Endodermal cell (in vitro differentiated cells): ENCODE results near the gene ARHGEF11. TPM values are rescaled to one million over a fixed set of nuclear protein-coding genes. Genes with fewer than 3 reads are reported as not detected.
A peak's percentile ranks its signal among the peaks of the same experiment; 100 is the strongest.

Experiments
- DNase-seq: peaks from one replicate; pipeline ENCODE4 v3.0.0-alpha.2; 2017
- H3K27ac ChIP-seq: 2 replicates; pipeline ENCODE4 v1.5.1; 2013; ENCODE audit warnings: mild to moderate bottlenecking, low read depth, low read length, moderate library complexity
- H3K27me3 ChIP-seq: 2 replicates; pipeline ENCODE4 v1.6.1; 2013; ENCODE audit warnings: mild to moderate bottlenecking, low read length, moderate library complexity; ENCODE audit not compliant: insufficient read depth, control insufficient read depth, poor library complexity, severe bottlenecking
- H3K36me3 ChIP-seq: 2 replicates; pipeline ENCODE4 v1.7.0; 2013; ENCODE audit warnings: mild to moderate bottlenecking, low read length, moderate library complexity; ENCODE audit not compliant: control insufficient read depth, insufficient read depth
- H3K4me1 ChIP-seq: one replicate; pipeline ENCODE4 v1.7.0; 2013; ENCODE audit warnings: low read length; ENCODE audit not compliant: control insufficient read depth, insufficient read depth
- H3K4me3 ChIP-seq: 2 replicates; pipeline ENCODE4 v1.5.1; 2013; ENCODE audit warnings: mild to moderate bottlenecking, low read length, moderate library complexity
- H3K9ac ChIP-seq: 2 replicates; pipeline ENCODE4 v1.6.1; 2013; ENCODE audit warnings: mild to moderate bottlenecking, low read length, moderate library complexity; ENCODE audit not compliant: poor library complexity, severe bottlenecking; ENCODE audit errors: extremely low read depth
- H3K9me3 ChIP-seq: 2 replicates; pipeline ENCODE4 v1.6.1; 2013; ENCODE audit warnings: mild to moderate bottlenecking, low read length, moderate library complexity; ENCODE audit not compliant: control insufficient read depth
- H3K27ac Mint-ChIP-seq: 2 replicates; pipeline ENCODE4 v1.8.0; 2020; ENCODE audit warnings: mixed read lengths
- H3K27me3 Mint-ChIP-seq: 2 replicates; pipeline ENCODE4 v1.8.0; 2021; ENCODE audit warnings: mild to moderate bottlenecking, mixed read lengths; ENCODE audit not compliant: insufficient read depth
- H3K36me3 Mint-ChIP-seq: 2 replicates; pipeline ENCODE4 v1.8.0; 2020; ENCODE audit warnings: low read depth, mixed read lengths
- H3K4me1 Mint-ChIP-seq: 2 replicates; pipeline ENCODE4 v1.8.0; 2020; ENCODE audit warnings: mixed read lengths
- H3K4me3 Mint-ChIP-seq: 2 replicates; pipeline ENCODE4 v1.8.0; 2020; ENCODE audit warnings: mild to moderate bottlenecking, moderate library complexity, mixed read lengths
- H3K9me3 Mint-ChIP-seq: 2 replicates; pipeline ENCODE4 v1.8.0; 2020; ENCODE audit warnings: mild to moderate bottlenecking, mixed read lengths
- CTCF ChIP-seq: fragments of 200-600 bp; sonication (generic); conservative IDR thresholded peaks from 2 replicates; pipeline ENCODE4 v1.5.0; 2021; ENCODE audit warnings: antibody characterized with exemption, mild to moderate bottlenecking
- whole genome bisulfite sequencing, 2 experiments: methylation state at CpG; one replicate each; pipeline versions ENCODE4 v1.1.5 to v1.1.7; 2013; ENCODE audit warnings: missing lambda C conversion rate in 2 of 2, mixed read lengths in 1 of 2; ENCODE audit not compliant: insufficient coverage in 1 of 2, insufficient read length in 1 of 2; 5-methylcytosine and 5-hydroxymethylcytosine counted together
- total RNA-seq, 2 donors: library from RNA; stranded (reverse); fragmentation: NEBNext Ultra II Directional in 1 of 2; extraction: Animal tissue kit (Norgen Biotek cat#: 25700) in 1 of 2; gene quantifications; 2 replicates in 1 of 2; 3 replicates in 1 of 2; pipeline ENCODE4 v1.2.1, GENCODE V29; 2021

The ARHGEF11 gene
- total RNA-seq, 2 donors from 2014 or later = 54.2 to 56.5 TPM

GRCh38 chr1:156926175-156926574 lies 119.4 kb downstream of the ARHGEF11 start:
- no peak overlapping the region for H3K27ac Mint-ChIP-seq
- no peak for DNase-seq
- H3K9ac ChIP-seq = no peak overlapping the region
- H3K36me3 Mint-ChIP-seq = no peaks in the 10 kb centered on the region
- H3K27me3 Mint-ChIP-seq = peaks cover 98% of the 10 kb centered on the region
- no peak for TF ChIP-seq CTCF
- no peaks in the 10 kb centered on the region for H3K4me1 ChIP-seq
- H3K4me3 Mint-ChIP-seq = no peak overlapping the region
- H3K4me3 ChIP-seq = no peak overlapping the region
- no peaks in the 10 kb centered on the region for H3K9me3 Mint-ChIP-seq
- H3K27ac ChIP-seq = no peak overlapping the region
- WGBS, 2 experiments = 87 to 88% methylated on average over 1 to 3 of the region's 3 CpGs
- no peaks in the 10 kb centered on the region for H3K36me3 ChIP-seq
- peaks cover 86% of the 10 kb centered on the region for H3K27me3 ChIP-seq
- no peaks in the 10 kb centered on the region for H3K9me3 ChIP-seq
- peaks cover 10% of the 10 kb centered on the region for H3K4me1 Mint-ChIP-seq

- Histone ChIP-seq H3K4me1 (no peaks in the 10 kb centered on the region), H3K36me3 (no peaks in the 10 kb centered on the region), H3K4me3 (no peak overlapping the region), H3K27ac (no peak overlapping the region), H3K9me3 (no peaks in the 10 kb centered on the region), H3K9ac (no peak overlapping the region), H3K27me3 (peaks cover 94% of the 10 kb centered on the region)
- Mint-ChIP-seq H3K4me1 (peaks cover 10% of the 10 kb centered on the region), H3K27me3 (peaks cover 99% of the 10 kb centered on the region), H3K36me3 (no peaks in the 10 kb centered on the region), H3K27ac (no peak overlapping the region), H3K9me3 (no peaks in the 10 kb centered on the region), H3K4me3 (peak overlapping the region; percentile 47)
- WGBS, 2 experiments = 75 to 84% methylated on average over 2 to 5 of the region's 5 CpGs
- TF ChIP-seq CTCF = no peak
- no peak for DNase-seq
Measured at GRCh38 chr1:156925154-156926010, 120.2 kb downstream of the ARHGEF11 start.

GRCh38 chr1:156924478-156925153 lies 120.9 kb downstream of the ARHGEF11 start:
- H3K4me1 ChIP-seq = no peaks in the 10 kb centered on the region
- 24 to 54% methylated on average over 3 to 22 of the region's 22 CpGs for WGBS, 2 experiments
- H3K9me3 Mint-ChIP-seq = no peaks in the 10 kb centered on the region
- no peak for TF ChIP-seq CTCF
- H3K9ac ChIP-seq = no peak overlapping the region
- peak overlapping the region; percentile 69 for H3K4me3 ChIP-seq
- no peak overlapping the region for H3K27ac ChIP-seq
- peaks cover 10% of the 10 kb centered on the region for H3K4me1 Mint-ChIP-seq
- H3K9me3 ChIP-seq = no peaks in the 10 kb centered on the region
- peak overlapping the region; percentile 47 for H3K4me3 Mint-ChIP-seq
- H3K36me3 Mint-ChIP-seq = no peaks in the 10 kb centered on the region
- no peak overlapping the region for H3K27ac Mint-ChIP-seq
- H3K36me3 ChIP-seq = no peaks in the 10 kb centered on the region
- peaks cover 100% of the 10 kb centered on the region for H3K27me3 ChIP-seq
- DNase-seq = peak; percentile 75
- peaks cover 100% of the 10 kb centered on the region for H3K27me3 Mint-ChIP-seq
